ENCODE measurements around the gene FCRL3.

GRCh38 chr1:157697781-157698569 is 2.6 kb downstream of the FCRL3 start:
- TF ChIP-seq CTCF (IDR thresholded peaks at IDR 0.05; ENCODE audit: low read depth, low read length, poor library complexity, severe bottlenecking) (no peak), EZH2phosphoT487 (IDR thresholded peaks at IDR 0.05; ENCODE audit: borderline replicate concordance, low read length) (no peak)

All from DOHH2 (cell line).